Endothelial cell of umbilical vein (primary cell): Measurements from ENCODE around the gene CNOT10. TPM values are rescaled to one million over a fixed set of nuclear protein-coding genes. Genes with fewer than 3 reads are reported as not detected.

ENCODE experiments used
- BruUV-seq: library from RNA; stranded (reverse); fragments of 400-500 nt; replicated peaks from 2 replicates; lab custom pipeline; 2021; lab: Mats Ljungman, UMichigan
- CTCF ChIA-PET: fragments of 300-600, 350-600 bp; sonication (Branson Sonifier 250); formaldehyde crosslinking; loops from one replicate; lab custom pipeline; 2021; ENCODE audit warnings: antibody characterized with exemption, inconsistent platforms; lab: Charles Lee
- POLR2A ChIA-PET: fragments of 300-600, 350-600 bp; sonication (Branson Sonifier 250); formaldehyde crosslinking; loops from one replicate; lab custom pipeline; 2021; ENCODE audit warnings: antibody characterized with exemption, inconsistent platforms; lab: Charles Lee
- DNase-seq: peaks from one replicate; pipeline ENCODE4 v3.0.0-alpha.2; 2011; ENCODE audit warnings: low read depth, low spot score
- FAIRE-seq: peaks from 2 replicates; lab custom pipeline; 2011; peaks lifted over from hg19 to GRCh38; lab: Jason Lieb, UNC
- H2AFZ ChIP-seq: 2 replicates; pipeline ENCODE4 v1.6.0; 2012; ENCODE audit warnings: low read depth, low read length, control low read depth, inconsistent platforms
- H3K27ac ChIP-seq: 2 replicates; pipeline ENCODE4 v1.5.1; 2011; ENCODE audit warnings: low read depth, mild to moderate bottlenecking, control low read depth, low read length, moderate library complexity; ENCODE audit not compliant: insufficient read depth
- H3K27me3 ChIP-seq, 2 experiments: 2 replicates each; pipeline versions ENCODE4 v1.6.0 to v1.6.1; 2011; ENCODE audit warnings: low read length in 2 of 2, mixed read lengths in 1 of 2; ENCODE audit not compliant: control insufficient read depth in 2 of 2, insufficient read depth in 2 of 2
- H3K36me3 ChIP-seq, 2 experiments: 2 replicates in 1 of 2; 3 replicates in 1 of 2; pipeline ENCODE4 v1.5.1; 2011; ENCODE audit warnings: low read length in 2 of 2, mild to moderate bottlenecking in 1 of 2, moderate library complexity in 1 of 2; ENCODE audit not compliant: control insufficient read depth in 2 of 2, insufficient read depth in 2 of 2; ENCODE audit errors: extremely low read depth in 1 of 2
- H3K4me1 ChIP-seq: 3 replicates; pipeline ENCODE4 v1.5.1; 2011; ENCODE audit warnings: mild to moderate bottlenecking, low read length; ENCODE audit not compliant: control insufficient read depth, insufficient read depth; ENCODE audit errors: extremely low read depth
- H3K4me2 ChIP-seq: 2 replicates; pipeline ENCODE4 v1.6.1; 2011; ENCODE audit warnings: low read length, control low read depth, mixed read lengths; ENCODE audit not compliant: insufficient read depth
- H3K4me3 ChIP-seq, 3 experiments: fragments of 200-600 bp in 1 of 3; sonication (generic), shearing (Covaris generic) in 1 of 3; replicated peaks in 1 of 3; 2 replicates each; pipeline ENCODE4 v1.5.1; 2011 to 2016; ENCODE audit warnings: control low read depth in 3 of 3, low read length in 3 of 3, mild to moderate bottlenecking in 2 of 3, inconsistent platforms in 1 of 3, low read depth in 1 of 3, moderate library complexity in 1 of 3; ENCODE audit not compliant: insufficient read depth in 1 of 3
- H3K79me2 ChIP-seq: 2 replicates; pipeline ENCODE4 v1.6.0; 2012; ENCODE audit warnings: low read length, inconsistent platforms; ENCODE audit not compliant: control insufficient read depth, insufficient read depth
- H3K9ac ChIP-seq: replicated peaks from 2 replicates; pipeline ENCODE3; 2011; ENCODE audit warnings: low read length, control low read depth; ENCODE audit not compliant: insufficient read depth; ENCODE audit errors: extremely low read depth
- H3K9me1 ChIP-seq: replicated peaks from 3 replicates; pipeline ENCODE4 v1.6.0; 2011; ENCODE audit warnings: mild to moderate bottlenecking, low read length; ENCODE audit not compliant: control insufficient read depth, insufficient read depth; ENCODE audit errors: extremely low read depth
- H3K9me3 ChIP-seq: replicated peaks from 2 replicates; pipeline ENCODE4 v1.5.1; 2012; ENCODE audit warnings: low read length, inconsistent platforms; ENCODE audit not compliant: control insufficient read depth, insufficient read depth
- H4K20me1 ChIP-seq: replicated peaks from 2 replicates; pipeline ENCODE3; 2011; ENCODE audit warnings: mild to moderate bottlenecking, low read length; ENCODE audit not compliant: control insufficient read depth, insufficient read depth; ENCODE audit errors: extremely low read depth
- EZH2 ChIP-seq: IDR thresholded peaks from 2 replicates; pipeline ENCODE4 v1.6.1; 2012; ENCODE audit warnings: borderline replicate concordance, low read depth, mild to moderate bottlenecking, moderate library complexity, low read length, inconsistent platforms; ENCODE audit not compliant: severe bottlenecking
- FOS ChIP-seq: IDR thresholded peaks from 2 replicates; pipeline ENCODE4 v1.6.1; 2011; ENCODE audit warnings: mild to moderate bottlenecking, low read length, moderate library complexity, borderline replicate concordance; ENCODE audit not compliant: insufficient read depth
- GATA2 ChIP-seq: IDR thresholded peaks from 2 replicates; pipeline ENCODE4 v1.7.0; 2011; ENCODE audit warnings: low read depth, mild to moderate bottlenecking, moderate library complexity, mixed read lengths, low read length; ENCODE audit not compliant: insufficient read length, insufficient read depth
- JUN ChIP-seq: IDR thresholded peaks from 2 replicates; pipeline ENCODE4 v1.6.1; 2011; ENCODE audit warnings: borderline replicate concordance, low read depth; ENCODE audit not compliant: insufficient read length, insufficient read depth
- MYC ChIP-seq: IDR thresholded peaks from one replicate; pipeline ENCODE4 v1.6.1; 2011; ENCODE audit warnings: mild to moderate bottlenecking, low read depth, low read length
- POLR2A ChIP-seq: IDR thresholded peaks from 2 replicates; pipeline ENCODE4 v1.6.1; 2012; ENCODE audit warnings: low read depth, mild to moderate bottlenecking, control low read depth, low read length
- POLR2AphosphoS5 ChIP-seq: IDR thresholded peaks from 2 replicates; pipeline ENCODE4 v1.6.1; 2012; ENCODE audit warnings: low read depth, mild to moderate bottlenecking, control low read depth, low read length, moderate library complexity; ENCODE audit not compliant: insufficient read depth
- dilution Hi-C: fragments of 300-500 bp; cut with MboI; formaldehyde crosslinking; loops from one replicate; pipeline ENCODE4 v1.15.0; 2019; ENCODE audit warnings: low sequenced_read_pairs; ENCODE audit not compliant: extremely low pct_ligation_motif_present
- intact Hi-C: fragments of 100-400 bp; cut with micrococcal nuclease; formaldehyde crosslinking; loops from one replicate; pipeline ENCODE4 v1.10.0; 2022
- polyA plus RNA-seq, 4 experiments: library from polyadenylated mRNA; depleted of rRNA in 3 of 4; stranded (reverse) in 3 of 4; unstranded in 1 of 4; fragments of >200 nt; gene quantifications; 2 replicates each; pipeline versions ENCODE4 v1.2.1 to v1.2.3, GENCODE V29; 2011 to 2012; ENCODE audit warnings: missing spikeins in 1 of 4
- total RNA-seq: library from RNA; stranded (reverse); gene quantifications from 2 replicates; pipeline ENCODE4 v1.2.3, GENCODE V29; 2021
- TF ChIP-seq, protein P1 (sequence below), 2 donors: IDR thresholded peaks; 1 replicate in 1 of 2; 2 replicates in 1 of 2; pipeline ENCODE4 v1.5.1; 2011; ENCODE audit warnings: low read length in 2 of 2, mild to moderate bottlenecking in 2 of 2, moderate library complexity in 2 of 2, control low read depth in 1 of 2, inconsistent platforms in 1 of 2, low read depth in 1 of 2; ENCODE audit not compliant: insufficient read depth in 1 of 2; ENCODE audit errors: extremely low read depth in 1 of 2
- TF ChIP-seq, protein P2 (sequence below): IDR thresholded peaks from 2 replicates; pipeline ENCODE4 v1.6.1; 2011; ENCODE audit not compliant: insufficient read depth, insufficient read length

Gene CNOT10
- total and polyA plus RNA-seq, 2 donors (not counting 3 experiments of a cell fraction or from before 2014, with no cell fraction given): 23.6 to 28.6 TPM

DNA sequence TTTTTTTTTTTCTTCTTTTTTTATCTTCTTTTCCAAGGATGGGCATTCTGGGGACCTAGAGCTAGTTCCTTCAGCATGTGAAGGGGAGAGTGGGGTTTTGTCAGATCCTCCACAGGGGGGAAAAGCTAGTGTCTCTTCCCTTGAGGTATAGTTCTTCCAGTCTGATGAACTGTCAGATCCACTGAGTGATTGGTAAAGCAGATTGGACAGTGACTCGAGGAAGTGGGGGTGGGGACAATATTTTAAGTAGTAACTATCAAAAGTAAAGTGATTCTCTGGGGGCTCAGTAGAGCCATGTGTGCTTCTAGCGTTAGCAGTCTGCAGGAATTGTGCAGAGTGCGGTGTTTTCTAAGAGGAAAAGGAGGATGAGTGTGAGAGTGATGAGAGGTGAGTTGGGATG is 70.8 kb downstream of the CNOT10 start:
- dilution Hi-C loops (no loop called here), intact Hi-C loops (loop anchor here (2.0 kb wide), 1 partner anchor 15 kb away; no protein-coding TSS in a partner anchor)
- DNase-seq (no peak), FAIRE-seq (no peak)
- POLR2A ChIA-PET: interaction anchor here (0.7 kb wide), 1 partner anchor 39 kb away, joined by 4 read pairs; no protein-coding TSS in a partner anchor
- Histone ChIP-seq H3K36me3 (peaks cover 0 to 2% of the 10 kb centered on the region in 2 experiments), H3K9me1 (no peaks in the 10 kb centered on the region), H3K4me1 (no peaks in the 10 kb centered on the region), H2AFZ (no peak overlapping the region), H3K4me2 (no peak overlapping the region), H3K4me3 (no peak overlapping the region), H3K9me3 (no peaks in the 10 kb centered on the region), H3K9ac (no peak overlapping the region), H3K27me3 (no peaks in the 10 kb centered on the region), H4K20me1 (no peaks in the 10 kb centered on the region), H3K79me2 (no peaks in the 10 kb centered on the region), H3K27ac (no peak overlapping the region)
- BruUV-seq: no TSS peak
- TF ChIP-seq POLR2A: no peak
- TF ChIP-seq POLR2AphosphoS5: no peak
- no peak for TF ChIP-seq GATA2
- TF ChIP-seq, protein P1, sequence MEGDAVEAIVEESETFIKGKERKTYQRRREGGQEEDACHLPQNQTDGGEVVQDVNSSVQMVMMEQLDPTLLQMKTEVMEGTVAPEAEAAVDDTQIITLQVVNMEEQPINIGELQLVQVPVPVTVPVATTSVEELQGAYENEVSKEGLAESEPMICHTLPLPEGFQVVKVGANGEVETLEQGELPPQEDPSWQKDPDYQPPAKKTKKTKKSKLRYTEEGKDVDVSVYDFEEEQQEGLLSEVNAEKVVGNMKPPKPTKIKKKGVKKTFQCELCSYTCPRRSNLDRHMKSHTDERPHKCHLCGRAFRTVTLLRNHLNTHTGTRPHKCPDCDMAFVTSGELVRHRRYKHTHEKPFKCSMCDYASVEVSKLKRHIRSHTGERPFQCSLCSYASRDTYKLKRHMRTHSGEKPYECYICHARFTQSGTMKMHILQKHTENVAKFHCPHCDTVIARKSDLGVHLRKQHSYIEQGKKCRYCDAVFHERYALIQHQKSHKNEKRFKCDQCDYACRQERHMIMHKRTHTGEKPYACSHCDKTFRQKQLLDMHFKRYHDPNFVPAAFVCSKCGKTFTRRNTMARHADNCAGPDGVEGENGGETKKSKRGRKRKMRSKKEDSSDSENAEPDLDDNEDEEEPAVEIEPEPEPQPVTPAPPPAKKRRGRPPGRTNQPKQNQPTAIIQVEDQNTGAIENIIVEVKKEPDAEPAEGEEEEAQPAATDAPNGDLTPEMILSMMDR (IDR thresholded peaks at IDR 0.05; ENCODE audit: extremely low read depth in 1 of 2, insufficient read depth in 1 of 2, low read depth in 1 of 2, low read length in 2 of 2): no peak
- TF ChIP-seq FOS: no peak
- no peak for TF ChIP-seq MYC
- no peak for TF ChIP-seq EZH2
- no peak for TF ChIP-seq JUN
- TF ChIP-seq, protein P2, sequence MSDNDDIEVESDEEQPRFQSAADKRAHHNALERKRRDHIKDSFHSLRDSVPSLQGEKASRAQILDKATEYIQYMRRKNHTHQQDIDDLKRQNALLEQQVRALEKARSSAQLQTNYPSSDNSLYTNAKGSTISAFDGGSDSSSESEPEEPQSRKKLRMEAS: no peak
- CTCF ChIA-PET: no interaction called here
